GM12892 (cell line): ENCODE results near the gene HMCES.

Experiments
- POLR2A ChIP-seq: IDR thresholded peaks from 2 replicates; pipeline ENCODE4 v1.6.1; 2011; ENCODE audit warnings: low read depth, low read length, control low read depth
- POLR2AphosphoS5 ChIP-seq: IDR thresholded peaks from 2 replicates; pipeline ENCODE4 v1.6.1; 2011; ENCODE audit warnings: low read depth, low read length, control low read depth
- TAF1 ChIP-seq: IDR thresholded peaks from 2 replicates; pipeline ENCODE4 v1.6.1; 2011; ENCODE audit warnings: low read depth, mild to moderate bottlenecking, control low read depth, low read length, borderline replicate concordance

- no peak for TF ChIP-seq POLR2A
- no peak for TF ChIP-seq TAF1
- TF ChIP-seq POLR2AphosphoS5 = no peak
These were observed 820 bp upstream of the HMCES start for GRCh38 chr3:129277829-129278271.
